ENCODE data around the gene TNN.

DNA sequence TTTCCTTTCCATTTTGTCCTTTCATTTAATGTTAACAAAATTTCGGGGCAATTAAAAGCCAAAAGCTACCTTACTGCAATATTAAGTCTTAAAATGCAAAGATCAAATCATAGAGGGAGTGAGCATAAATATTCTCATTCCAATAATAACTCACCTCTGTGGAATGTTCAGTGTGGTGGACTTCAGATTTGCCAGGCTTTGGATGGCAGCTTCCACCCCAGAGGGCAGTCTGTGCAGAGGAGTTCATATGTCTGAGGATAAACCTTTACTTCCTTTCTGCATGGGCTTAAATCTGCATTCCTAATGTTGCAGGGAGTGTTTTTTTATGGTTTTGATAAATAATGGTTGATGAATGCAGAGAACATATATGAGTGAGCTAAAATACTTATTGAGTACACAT is 108.6 kb downstream of the TNN start:
- TF ChIP-seq, protein P1, sequence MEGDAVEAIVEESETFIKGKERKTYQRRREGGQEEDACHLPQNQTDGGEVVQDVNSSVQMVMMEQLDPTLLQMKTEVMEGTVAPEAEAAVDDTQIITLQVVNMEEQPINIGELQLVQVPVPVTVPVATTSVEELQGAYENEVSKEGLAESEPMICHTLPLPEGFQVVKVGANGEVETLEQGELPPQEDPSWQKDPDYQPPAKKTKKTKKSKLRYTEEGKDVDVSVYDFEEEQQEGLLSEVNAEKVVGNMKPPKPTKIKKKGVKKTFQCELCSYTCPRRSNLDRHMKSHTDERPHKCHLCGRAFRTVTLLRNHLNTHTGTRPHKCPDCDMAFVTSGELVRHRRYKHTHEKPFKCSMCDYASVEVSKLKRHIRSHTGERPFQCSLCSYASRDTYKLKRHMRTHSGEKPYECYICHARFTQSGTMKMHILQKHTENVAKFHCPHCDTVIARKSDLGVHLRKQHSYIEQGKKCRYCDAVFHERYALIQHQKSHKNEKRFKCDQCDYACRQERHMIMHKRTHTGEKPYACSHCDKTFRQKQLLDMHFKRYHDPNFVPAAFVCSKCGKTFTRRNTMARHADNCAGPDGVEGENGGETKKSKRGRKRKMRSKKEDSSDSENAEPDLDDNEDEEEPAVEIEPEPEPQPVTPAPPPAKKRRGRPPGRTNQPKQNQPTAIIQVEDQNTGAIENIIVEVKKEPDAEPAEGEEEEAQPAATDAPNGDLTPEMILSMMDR (optimal IDR thresholded peaks at IDR 0.05 in 1 of 3, IDR thresholded peaks at IDR 0.05 in 1 of 3, conservative IDR thresholded peaks at IDR 0.05 in 1 of 3; ENCODE audit: extremely low read depth in 1 of 3, insufficient read depth in 2 of 3, low read length in 3 of 3) = no peak
- TF ChIP-seq EZH2 (IDR thresholded peaks at IDR 0.05; ENCODE audit: low read length) = no peak

All from keratinocyte (primary cell).